Measurements from ENCODE around the gene VWA3A.
"Not testable (repeated sequence)": the region's sequence is repeated elsewhere in the genome, so short reads cannot be mapped to it uniquely, and the experiment has no call there.

Gene VWA3A

GRCh38 chr16:22123759-22124490 lies 31.6 kb downstream of the VWA3A start:
- no peaks in the 10 kb centered on the region for H3K27me3 ChIP-seq (ENCODE audit: control insufficient read depth, insufficient read depth, low read length)

DNA sequence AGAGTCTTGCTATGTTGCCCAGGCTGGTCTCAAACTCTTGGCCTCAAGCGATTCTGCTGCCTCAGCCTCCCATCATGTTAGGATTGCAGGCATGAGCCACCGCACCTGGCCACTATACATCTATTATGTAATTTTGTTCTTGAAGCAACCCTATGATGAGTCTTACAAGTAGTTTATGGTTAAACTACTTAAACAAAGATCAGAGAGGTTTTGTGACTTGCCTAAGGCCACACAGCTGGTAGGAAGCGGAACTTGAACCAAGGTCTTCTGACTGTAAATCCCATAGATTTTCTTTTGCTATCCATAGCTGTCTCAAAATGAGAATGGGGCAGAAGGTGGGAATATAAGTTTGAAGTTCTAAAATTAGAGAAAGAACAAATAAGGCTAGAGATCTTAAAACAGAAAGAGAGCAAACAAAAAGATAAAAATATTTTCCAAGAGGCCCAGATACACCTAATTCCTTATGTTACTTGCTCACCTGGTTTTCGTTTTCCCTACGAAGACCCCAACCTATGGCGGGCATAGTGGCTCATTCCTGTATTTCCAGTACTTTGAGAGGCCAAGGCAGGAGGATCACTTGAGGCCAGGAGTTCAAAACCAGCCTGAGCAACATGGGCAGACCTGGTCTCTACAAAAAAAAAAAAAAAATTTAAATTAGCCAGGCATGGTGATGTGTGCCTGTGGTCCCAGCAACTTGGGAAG lies 32.4 kb downstream of the VWA3A start:
- Histone ChIP-seq H3K9ac (ENCODE audit: low read length) (no peak overlapping the region), H3K9me3 (ENCODE audit: control insufficient read depth, low read length) (no peaks in the 10 kb centered on the region), H3K4me3 (ENCODE audit: low read length) (no peak overlapping the region), H3K36me3 (ENCODE audit: control insufficient read depth, insufficient read depth, low read length) (no peaks in the 10 kb centered on the region), H3K27me3 (ENCODE audit: control insufficient read depth, insufficient read depth, low read length) (no peaks in the 10 kb centered on the region), H3K4me1 (ENCODE audit: control insufficient read depth, insufficient read depth, low read length) (no peaks in the 10 kb centered on the region)

More at GRCh38 chr16:22123759-22124490, 31.6 kb downstream of the VWA3A start:
- Histone ChIP-seq H3K4me1 (ENCODE audit: control insufficient read depth, insufficient read depth, low read length) (no peaks in the 10 kb centered on the region), H3K9ac (ENCODE audit: low read length) (no peak overlapping the region), H3K4me3 (ENCODE audit: low read length) (no peak overlapping the region), H3K9me3 (ENCODE audit: control insufficient read depth, low read length) (no peaks in the 10 kb centered on the region), H3K36me3 (ENCODE audit: control insufficient read depth, insufficient read depth, low read length) (no peaks in the 10 kb centered on the region)

GRCh38 chr16:22126037-22126558 lies 33.8 kb downstream of the VWA3A start:
- Histone ChIP-seq H3K9me3 (ENCODE audit: control insufficient read depth, low read length) (no peaks in the 10 kb centered on the region), H3K4me1 (ENCODE audit: control insufficient read depth, insufficient read depth, low read length) (no peaks in the 10 kb centered on the region), H3K9ac (ENCODE audit: low read length) (no peak overlapping the region), H3K36me3 (ENCODE audit: control insufficient read depth, insufficient read depth, low read length) (no peaks in the 10 kb centered on the region), H3K4me3 (ENCODE audit: low read length) (no peak overlapping the region), H3K27me3 (ENCODE audit: control insufficient read depth, insufficient read depth, low read length) (no peaks in the 10 kb centered on the region)

- not testable (repeated sequence) for H3K4me1 ChIP-seq (ENCODE audit: control insufficient read depth, insufficient read depth, low read length); H3K36me3 ChIP-seq (ENCODE audit: control insufficient read depth, insufficient read depth, low read length); H3K9me3 ChIP-seq (ENCODE audit: control insufficient read depth, low read length); H3K27me3 ChIP-seq (ENCODE audit: control insufficient read depth, insufficient read depth, low read length); H3K9ac ChIP-seq (ENCODE audit: low read length); H3K4me3 ChIP-seq (ENCODE audit: low read length)
Measured at GRCh38 chr16:22128537-22128936, 36.2 kb downstream of the VWA3A start.

- H3K9ac ChIP-seq (ENCODE audit: low read length) = no peak overlapping the region
- H3K36me3 ChIP-seq (ENCODE audit: control insufficient read depth, insufficient read depth, low read length) = no peaks in the 10 kb centered on the region
Measured at GRCh38 chr16:22130528-22130927, 38.2 kb downstream of the VWA3A start.

GRCh38 chr16:22132801-22133200 lies 40.5 kb downstream of the VWA3A start:
- Histone ChIP-seq H3K4me1 (ENCODE audit: control insufficient read depth, insufficient read depth, low read length) (no peaks in the 10 kb centered on the region), H3K9me3 (ENCODE audit: control insufficient read depth, low read length) (no peaks in the 10 kb centered on the region), H3K9ac (ENCODE audit: low read length) (no peak overlapping the region), H3K36me3 (ENCODE audit: control insufficient read depth, insufficient read depth, low read length) (no peaks in the 10 kb centered on the region), H3K4me3 (ENCODE audit: low read length) (no peak overlapping the region), H3K27me3 (ENCODE audit: control insufficient read depth, insufficient read depth, low read length) (no peaks in the 10 kb centered on the region)

More at GRCh38 chr16:22130528-22130927, 38.2 kb downstream of the VWA3A start:
- no peak overlapping the region for H3K4me3 ChIP-seq (ENCODE audit: low read length)
- H3K4me1 ChIP-seq (ENCODE audit: control insufficient read depth, insufficient read depth, low read length) = no peaks in the 10 kb centered on the region
- H3K9me3 ChIP-seq (ENCODE audit: control insufficient read depth, low read length) = no peaks in the 10 kb centered on the region
- H3K27me3 ChIP-seq (ENCODE audit: control insufficient read depth, insufficient read depth, low read length) = no peaks in the 10 kb centered on the region

DNA sequence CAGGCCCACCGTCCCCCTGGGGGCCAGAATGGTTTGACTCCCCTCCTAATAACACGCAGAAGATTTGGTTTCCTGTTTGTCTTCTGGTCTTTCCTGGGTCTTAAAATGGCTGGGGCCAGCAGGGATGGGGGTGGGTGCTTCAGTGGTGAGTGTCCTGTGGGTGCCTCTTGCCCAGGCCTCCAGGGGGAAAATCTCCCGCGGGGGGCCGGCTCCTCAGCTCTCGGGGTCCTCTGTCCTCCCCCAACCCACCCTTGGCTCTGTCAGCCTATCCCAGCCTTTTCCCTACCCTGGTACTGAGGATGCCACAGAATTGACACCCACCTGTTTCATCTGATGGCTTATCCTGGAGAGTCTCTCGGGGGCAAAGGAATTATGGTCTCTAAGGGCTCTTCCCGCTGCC lies 46.1 kb downstream of the VWA3A start:
- H3K36me3 ChIP-seq (ENCODE audit: control insufficient read depth, insufficient read depth, low read length) = no peaks in the 10 kb centered on the region
- H3K27me3 ChIP-seq (ENCODE audit: control insufficient read depth, insufficient read depth, low read length) = peaks cover 4% of the 10 kb centered on the region
- H3K4me1 ChIP-seq (ENCODE audit: control insufficient read depth, insufficient read depth, low read length) = no peaks in the 10 kb centered on the region
- no peak overlapping the region for H3K9ac ChIP-seq (ENCODE audit: low read length)
- H3K9me3 ChIP-seq (ENCODE audit: control insufficient read depth, low read length) = no peaks in the 10 kb centered on the region
- H3K4me3 ChIP-seq (ENCODE audit: low read length) = no peak overlapping the region

DNA sequence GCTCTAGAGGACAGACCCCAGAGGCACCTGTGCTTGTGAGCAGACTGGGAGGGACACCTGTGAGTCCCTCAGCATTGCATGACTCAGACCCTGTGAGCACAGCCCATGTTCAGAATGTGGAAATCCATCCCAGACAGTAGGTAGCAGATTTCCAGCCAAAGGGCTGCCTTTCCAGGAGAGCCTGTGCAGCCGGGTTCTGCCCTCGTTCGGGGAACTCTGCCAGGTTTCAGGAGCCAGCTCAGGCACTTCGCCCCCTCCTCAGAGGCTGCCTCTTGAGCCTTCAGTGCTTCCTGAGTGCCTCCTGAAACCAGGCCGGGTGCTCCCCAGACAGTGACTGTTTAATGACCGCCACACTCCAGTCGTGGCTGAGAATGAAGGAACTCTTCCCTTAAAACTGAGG lies 46.7 kb downstream of the VWA3A start:
- H3K36me3 ChIP-seq (ENCODE audit: control insufficient read depth, insufficient read depth, low read length) = no peaks in the 10 kb centered on the region
- no peaks in the 10 kb centered on the region for H3K9me3 ChIP-seq (ENCODE audit: control insufficient read depth, low read length)
- H3K9ac ChIP-seq (ENCODE audit: low read length) = no peak overlapping the region
- H3K4me1 ChIP-seq (ENCODE audit: control insufficient read depth, insufficient read depth, low read length) = no peaks in the 10 kb centered on the region
- H3K27me3 ChIP-seq (ENCODE audit: control insufficient read depth, insufficient read depth, low read length) = peaks cover 4% of the 10 kb centered on the region
- H3K4me3 ChIP-seq (ENCODE audit: low read length) = no peak overlapping the region

- H3K4me3 ChIP-seq (ENCODE audit: low read length) = no peak overlapping the region
- H3K4me1 ChIP-seq (ENCODE audit: control insufficient read depth, insufficient read depth, low read length) = no peaks in the 10 kb centered on the region
Measured at GRCh38 chr16:22139732-22140131, 47.4 kb downstream of the VWA3A start.

DNA sequence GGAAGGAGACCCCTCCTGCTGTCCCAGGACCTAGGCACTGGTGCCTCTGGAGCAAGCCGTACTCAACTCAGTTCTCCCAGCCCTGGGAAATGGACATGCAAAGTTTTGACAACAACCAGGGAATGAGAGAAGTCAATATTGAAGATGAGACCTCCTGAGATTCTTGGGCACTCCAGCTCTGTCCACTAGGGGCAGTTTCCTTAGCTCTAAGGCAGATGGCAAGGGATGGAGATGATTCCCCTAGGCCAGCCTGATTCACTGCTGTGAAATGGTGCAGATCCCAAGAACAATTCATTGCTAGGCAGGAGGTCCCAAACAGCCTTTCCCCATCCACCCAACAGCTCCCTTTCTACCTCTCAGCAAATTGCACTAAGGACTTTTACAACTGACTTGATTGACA lies 49.4 kb downstream of the VWA3A start:
- H3K9ac ChIP-seq (ENCODE audit: low read length) = no peak overlapping the region
- no peak overlapping the region for H3K4me3 ChIP-seq (ENCODE audit: low read length)
- H3K9me3 ChIP-seq (ENCODE audit: control insufficient read depth, low read length) = no peaks in the 10 kb centered on the region
- no peaks in the 10 kb centered on the region for H3K36me3 ChIP-seq (ENCODE audit: control insufficient read depth, insufficient read depth, low read length)
- H3K27me3 ChIP-seq (ENCODE audit: control insufficient read depth, insufficient read depth, low read length) = peaks cover 4% of the 10 kb centered on the region
- H3K4me1 ChIP-seq (ENCODE audit: control insufficient read depth, insufficient read depth, low read length) = no peaks in the 10 kb centered on the region

More at GRCh38 chr16:22139732-22140131, 47.4 kb downstream of the VWA3A start:
- no peak overlapping the region for H3K9ac ChIP-seq (ENCODE audit: low read length)
- peaks cover 4% of the 10 kb centered on the region for H3K27me3 ChIP-seq (ENCODE audit: control insufficient read depth, insufficient read depth, low read length)
- H3K9me3 ChIP-seq (ENCODE audit: control insufficient read depth, low read length) = no peaks in the 10 kb centered on the region
- no peaks in the 10 kb centered on the region for H3K36me3 ChIP-seq (ENCODE audit: control insufficient read depth, insufficient read depth, low read length)

GRCh38 chr16:22144520-22144919 lies 52.2 kb downstream of the VWA3A start:
- no peaks in the 10 kb centered on the region for H3K27me3 ChIP-seq (ENCODE audit: control insufficient read depth, insufficient read depth, low read length)
- no peak overlapping the region for H3K4me3 ChIP-seq (ENCODE audit: low read length)
- H3K9me3 ChIP-seq (ENCODE audit: control insufficient read depth, low read length) = no peaks in the 10 kb centered on the region
- H3K36me3 ChIP-seq (ENCODE audit: control insufficient read depth, insufficient read depth, low read length) = no peaks in the 10 kb centered on the region
- H3K4me1 ChIP-seq (ENCODE audit: control insufficient read depth, insufficient read depth, low read length) = no peaks in the 10 kb centered on the region
- H3K9ac ChIP-seq (ENCODE audit: low read length) = no peak overlapping the region

GRCh38 chr16:22147853-22148252 lies 55.5 kb downstream of the VWA3A start:
- H3K27me3 ChIP-seq (ENCODE audit: control insufficient read depth, insufficient read depth, low read length) = no peaks in the 10 kb centered on the region
- no peaks in the 10 kb centered on the region for H3K4me1 ChIP-seq (ENCODE audit: control insufficient read depth, insufficient read depth, low read length)
- no peaks in the 10 kb centered on the region for H3K36me3 ChIP-seq (ENCODE audit: control insufficient read depth, insufficient read depth, low read length)
- H3K9ac ChIP-seq (ENCODE audit: low read length) = no peak overlapping the region
- H3K9me3 ChIP-seq (ENCODE audit: control insufficient read depth, low read length) = no peaks in the 10 kb centered on the region
- H3K4me3 ChIP-seq (ENCODE audit: low read length) = no peak overlapping the region
